Measurements from ENCODE around the gene ATP7B.

ATP7B gene

DNA sequence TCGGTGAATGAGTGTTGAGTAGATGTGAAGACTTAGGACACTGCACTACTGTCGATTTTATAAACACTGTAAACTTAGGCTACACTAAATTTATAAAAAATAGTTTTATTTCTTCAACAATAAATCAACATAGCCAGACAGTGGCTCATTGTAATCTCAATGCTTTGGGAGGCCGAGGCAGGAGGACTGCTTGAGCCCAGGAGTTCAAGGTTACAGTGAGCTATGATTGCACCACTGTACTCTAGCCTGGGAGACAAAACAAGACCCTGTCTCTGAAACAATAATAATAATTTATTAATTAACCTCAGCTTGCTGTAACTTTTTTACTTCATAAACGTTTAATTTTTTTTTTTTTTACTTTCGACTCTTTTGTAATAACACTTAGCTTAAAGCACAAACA is 34.4 kb downstream of the ATP7B start:
- no peak for DNase-seq

DNA sequence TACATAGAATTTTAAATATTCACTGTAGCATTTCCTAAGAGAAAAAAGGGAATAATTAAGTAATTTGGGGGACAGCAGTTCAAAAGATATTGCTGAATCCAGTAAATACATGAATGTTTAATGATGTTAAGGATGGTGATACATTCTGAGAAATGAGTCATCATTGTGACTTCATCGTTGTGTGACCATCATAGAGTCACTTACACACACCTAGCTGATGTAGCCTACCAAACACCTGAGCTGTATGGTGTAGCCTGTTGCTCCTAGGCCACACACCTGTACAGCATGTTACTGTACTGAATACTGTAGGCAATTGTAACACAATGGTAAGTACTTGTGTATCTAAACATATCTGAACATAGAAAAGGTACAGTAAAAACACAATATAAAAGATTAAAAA is 34.8 kb downstream of the ATP7B start:
- DNase-seq, result no peak

DNA sequence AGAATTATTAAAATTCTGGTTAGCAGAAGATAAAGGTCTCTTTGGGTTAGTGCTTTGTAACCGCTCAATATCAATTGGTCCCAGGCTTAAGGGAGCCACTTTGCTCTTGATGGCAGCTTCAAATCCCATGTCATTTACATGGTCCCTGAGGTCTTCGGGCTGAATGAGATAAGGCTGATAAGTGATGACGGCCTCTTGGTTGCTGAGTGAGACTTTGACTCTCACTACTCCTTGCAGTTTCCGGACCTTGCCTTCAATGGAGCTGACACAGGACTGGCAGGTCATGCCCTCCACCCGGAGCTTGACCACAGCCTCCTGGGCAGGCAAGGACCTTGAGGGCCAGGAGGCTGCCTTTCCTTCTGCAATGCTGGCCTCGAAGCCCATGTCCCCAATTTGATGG is 36.8 kb downstream of the ATP7B start:
- no peak for DNase-seq

- DNase-seq, result peak; percentile 2
Measured at GRCh38 chr13:51971520-51972426, 39.5 kb downstream of the ATP7B start.

DNA sequence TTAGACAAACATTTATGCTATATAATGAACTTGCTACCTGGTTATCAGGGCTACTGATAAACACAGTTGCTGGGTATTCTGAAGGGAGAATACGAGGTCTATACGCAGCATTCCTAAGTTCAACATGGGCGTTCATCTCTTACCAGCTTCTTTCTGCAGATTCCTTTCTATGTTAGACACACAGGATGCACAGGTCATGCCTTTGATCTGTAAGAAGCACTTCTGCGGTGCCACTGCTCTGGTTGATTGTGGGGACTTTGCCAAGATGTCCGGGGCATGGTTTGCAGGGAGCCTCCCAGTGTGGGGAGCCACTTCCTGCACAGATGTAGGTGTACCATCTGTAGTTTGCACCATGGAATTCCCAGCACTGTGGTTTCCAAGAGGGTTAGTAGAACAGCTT is 40.9 kb downstream of the ATP7B start:
- no peak for DNase-seq

DNA sequence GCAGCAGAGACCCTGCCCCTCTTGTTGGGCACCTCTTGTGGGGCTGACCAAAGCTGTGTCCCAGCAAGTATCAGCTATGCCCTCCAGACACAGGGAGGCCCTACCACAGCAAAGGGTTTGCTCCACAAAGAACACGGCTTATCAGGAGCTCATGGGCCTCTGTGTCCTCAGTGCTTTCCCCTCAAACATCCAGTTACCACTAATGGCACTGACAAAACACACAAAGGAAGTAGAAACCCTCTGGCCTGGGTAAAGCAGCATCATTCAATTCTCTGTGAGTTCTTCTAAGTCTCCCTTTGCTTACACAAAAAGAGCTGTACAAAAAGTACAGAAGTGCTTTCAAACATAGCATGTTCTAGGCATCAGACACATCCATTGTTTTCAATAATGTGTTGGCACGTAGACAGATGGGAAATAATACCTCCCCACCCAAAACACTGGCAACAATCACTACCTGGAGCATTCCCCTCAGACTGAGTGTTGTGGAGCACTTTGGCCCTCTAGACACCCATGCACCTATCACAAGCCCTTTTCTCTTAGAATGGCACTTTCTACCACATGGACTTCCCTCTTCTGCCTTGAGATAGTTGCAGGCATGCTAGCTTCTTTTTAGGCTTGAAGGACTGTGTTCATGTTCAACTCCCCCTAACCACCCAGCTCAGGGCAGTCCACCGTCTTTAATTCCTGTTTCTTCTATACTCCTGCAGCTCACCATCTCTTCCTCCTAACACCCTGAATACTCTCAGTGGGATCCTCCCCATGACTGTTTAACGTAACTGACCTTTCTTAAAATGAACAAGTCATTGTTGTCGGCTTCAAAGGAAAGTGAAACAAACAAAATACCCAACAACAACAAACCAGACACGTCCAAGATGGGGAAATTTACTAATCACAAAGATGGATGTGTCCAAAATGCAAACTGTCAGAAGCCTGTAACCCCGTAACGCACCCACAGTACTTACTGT is 43.5 kb downstream of the ATP7B start:
- DNase-seq, result no peak

- no peak for DNase-seq
Measured at GRCh38 chr13:51966186-51966585, 45.1 kb downstream of the ATP7B start.

GRCh38 chr13:51961493-51962403 is 49.5 kb downstream of the ATP7B start:
- no peak for DNase-seq

DNA sequence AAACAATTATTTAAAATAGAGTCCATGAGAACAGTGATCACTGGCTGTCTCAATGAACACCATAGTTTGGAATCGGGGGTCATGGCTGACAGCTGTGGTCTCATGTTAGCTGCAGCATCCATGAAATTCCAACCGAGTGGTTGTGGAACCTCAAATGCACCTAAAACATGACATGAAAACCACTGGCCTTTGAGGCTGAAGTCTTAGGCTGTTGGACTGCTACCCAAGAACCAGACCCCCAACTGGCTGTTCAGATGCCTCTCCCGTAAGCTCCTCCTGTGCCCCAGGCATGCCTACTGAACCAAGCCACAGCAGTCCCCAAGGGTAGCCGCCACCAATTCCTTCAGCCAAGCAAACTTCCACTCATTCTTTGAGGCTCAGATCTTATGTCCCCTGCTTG is 50.5 kb downstream of the ATP7B start:
- DNase-seq, result no peak

DNA sequence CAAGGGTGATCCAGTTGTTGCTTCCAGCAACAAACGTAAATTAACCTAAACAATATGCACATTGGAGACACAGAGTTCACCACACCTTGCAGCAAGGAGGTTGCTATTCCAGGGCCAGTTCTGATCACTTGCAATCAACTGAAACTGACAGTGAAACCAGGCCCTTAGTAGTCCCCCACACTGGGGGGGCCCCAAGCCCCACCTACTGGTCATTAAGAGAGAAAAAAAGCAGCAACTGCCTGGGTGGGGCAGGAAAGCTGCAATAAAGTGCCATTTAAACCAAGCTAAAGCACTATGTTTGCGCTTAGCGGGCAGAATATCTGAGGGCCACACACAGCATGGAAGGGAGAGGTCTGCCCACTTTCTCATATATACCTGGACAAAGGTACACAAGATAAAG is 51.5 kb downstream of the ATP7B start:
- no peak for DNase-seq

DNA sequence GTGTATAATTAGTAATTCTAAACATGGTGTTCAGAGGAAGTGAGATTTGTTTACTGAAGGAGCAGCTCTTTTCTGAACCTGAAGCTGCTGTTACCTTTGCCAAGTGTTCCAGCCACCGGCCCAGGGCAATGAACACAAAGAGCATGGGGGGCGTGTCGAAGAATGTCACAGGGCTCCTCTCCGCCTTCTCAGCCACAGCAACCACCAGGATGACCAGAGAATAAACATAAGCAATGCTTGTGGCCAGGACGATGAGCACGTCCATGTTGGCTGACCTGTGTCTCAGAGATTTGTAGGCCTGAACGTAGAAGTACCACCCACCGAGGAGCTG is 53.1 kb downstream of the ATP7B start:
- DNase-seq, result no peak

DNA sequence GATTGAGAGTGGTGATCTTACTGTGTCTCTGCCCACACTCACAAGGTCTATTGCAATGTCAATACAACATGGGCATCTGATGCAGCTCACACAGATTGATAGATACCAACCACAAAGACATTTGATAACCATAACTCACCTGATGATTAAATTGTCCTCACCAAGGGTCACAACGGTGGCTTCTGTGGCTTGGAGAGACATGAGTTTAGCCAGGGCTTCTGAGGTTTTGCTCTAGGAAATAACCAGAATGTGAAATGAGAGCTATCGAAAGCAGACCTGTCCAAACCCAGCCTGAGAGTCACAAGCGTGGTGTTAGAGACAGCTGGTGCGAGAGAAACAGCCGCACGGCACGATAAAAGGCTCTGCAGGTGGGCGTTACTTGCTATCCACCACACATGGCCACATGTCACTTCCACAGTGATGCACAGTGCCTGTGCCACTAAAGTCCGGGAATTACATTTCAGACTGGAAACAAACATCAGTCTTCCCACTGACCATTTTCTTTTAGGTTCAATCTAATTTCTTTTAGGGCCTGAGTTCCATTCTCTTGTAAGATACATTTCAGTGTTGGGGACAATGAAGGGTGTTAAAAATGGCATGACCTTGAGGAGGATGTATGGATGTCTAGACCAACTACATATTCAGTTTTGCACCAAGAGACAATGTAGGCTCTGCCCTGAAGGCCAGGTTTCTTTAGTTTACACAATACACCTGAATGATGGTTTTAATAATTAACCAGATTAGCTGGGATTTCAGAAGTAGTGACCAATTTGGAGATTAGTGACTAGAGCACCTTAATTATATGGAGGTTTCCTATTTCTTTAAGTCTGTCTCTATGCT is 53.7 kb downstream of the ATP7B start:
- DNase-seq, result no peak

DNA sequence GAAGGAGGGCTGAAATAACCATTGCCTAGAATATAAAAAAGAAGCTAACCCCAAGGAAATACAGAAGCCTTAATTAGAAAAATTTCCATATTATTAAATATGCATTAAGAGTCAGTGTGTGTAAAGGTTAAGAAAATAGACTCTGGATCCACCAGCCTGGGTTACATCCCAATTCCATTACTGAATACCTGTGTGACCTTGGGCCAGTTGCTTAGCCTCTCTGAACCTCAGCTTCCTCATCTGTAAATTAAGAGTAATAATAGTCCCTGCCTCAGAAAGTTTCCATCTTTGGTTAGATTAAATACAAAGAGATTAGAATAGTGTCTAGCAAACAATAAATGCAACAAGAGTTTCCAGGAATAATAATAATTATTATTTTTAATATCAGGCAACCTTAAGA is 54.5 kb downstream of the ATP7B start:
- no peak for DNase-seq

- DNase-seq, result no peak
Measured at GRCh38 chr13:51955816-51956603, 55.2 kb downstream of the ATP7B start.

GRCh38 chr13:51955281-51955771 is 55.9 kb downstream of the ATP7B start:
- DNase-seq, result peak; percentile 56

DNA sequence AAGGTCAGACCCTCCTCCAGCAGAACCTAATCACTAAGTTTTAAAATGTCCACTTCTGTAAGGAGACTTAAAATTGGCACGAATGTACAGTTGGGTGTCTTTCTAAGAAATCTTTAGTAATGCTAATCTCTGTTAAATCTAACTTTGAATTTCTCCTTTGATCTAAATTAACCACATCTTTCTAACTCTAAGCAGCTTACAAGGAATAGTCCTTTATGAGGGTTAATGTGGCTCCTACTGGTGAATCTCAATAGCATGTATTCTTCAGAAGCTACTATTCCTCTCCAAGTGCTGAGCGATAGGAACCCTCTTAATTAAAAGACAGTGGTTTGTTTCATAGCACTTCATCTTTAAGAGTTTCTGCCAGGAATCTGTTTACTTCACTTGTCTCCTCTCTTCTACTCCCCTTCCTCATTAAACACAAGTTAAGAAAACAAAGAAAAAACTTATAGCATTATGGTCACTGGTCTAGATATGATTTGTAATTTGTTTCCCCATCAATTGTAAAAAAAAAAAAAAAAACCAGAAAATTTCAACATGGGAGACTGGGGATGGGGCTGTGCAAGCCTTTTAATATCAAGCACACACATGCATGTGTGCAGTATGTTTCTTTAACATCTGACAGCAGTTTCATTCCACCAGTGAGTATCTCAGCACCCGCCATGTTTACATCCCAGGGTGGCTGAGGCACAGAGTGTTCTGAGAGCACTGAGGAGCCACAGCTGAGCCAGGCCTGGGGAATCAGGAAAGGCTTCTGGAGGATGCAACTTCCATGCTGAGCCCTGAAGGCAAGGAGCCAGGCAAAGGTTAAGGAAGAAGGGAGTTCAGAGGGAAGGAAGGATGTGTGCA is 57.7 kb downstream of the ATP7B start:
- no peak for DNase-seq

GRCh38 chr13:51950722-51951121 is 60.5 kb downstream of the ATP7B start:
- DNase-seq, result no peak

DNA sequence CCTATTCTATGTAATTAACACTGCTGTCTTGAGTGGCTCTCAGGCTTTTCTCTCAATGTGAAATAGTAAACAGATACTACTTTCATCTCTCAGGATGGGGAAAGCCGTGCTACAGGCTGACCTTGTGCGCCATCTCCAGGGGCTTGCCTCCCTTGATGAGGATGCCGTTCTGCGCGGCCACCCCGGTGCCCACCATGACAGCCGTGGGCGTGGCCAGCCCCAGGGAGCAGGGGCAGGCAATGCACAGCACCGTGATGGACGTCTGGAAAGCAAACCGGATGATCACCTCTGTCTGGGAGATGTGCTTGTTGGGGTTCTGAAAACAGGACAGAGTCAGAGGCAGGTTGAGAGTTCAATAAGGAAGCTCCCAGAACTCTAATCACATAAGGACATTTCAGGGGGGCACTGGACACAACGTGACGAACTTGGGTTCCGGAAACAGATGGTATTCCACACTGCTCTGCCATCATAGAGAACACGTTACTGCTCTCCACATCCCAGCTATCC is 65.0 kb downstream of the ATP7B start:
- no peak for DNase-seq

DNA sequence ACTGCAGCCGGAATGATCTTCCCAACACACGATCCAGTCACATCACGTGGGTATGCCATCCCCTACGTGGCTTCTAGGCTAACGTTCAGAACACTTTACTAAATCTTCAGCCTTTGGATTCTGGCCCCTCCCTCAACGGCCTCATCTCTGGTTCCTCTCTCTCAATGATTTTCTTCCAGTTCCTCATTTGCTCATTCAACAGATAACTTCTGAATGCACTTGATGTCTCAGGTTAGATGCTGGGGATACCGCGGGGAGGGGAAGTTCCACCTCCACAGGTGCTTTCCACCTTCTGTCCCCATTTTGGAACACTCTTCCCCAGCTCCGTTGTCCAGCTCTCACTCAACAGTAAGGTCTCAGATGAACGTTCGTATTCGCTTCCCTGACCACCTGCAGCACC is 66.1 kb downstream of the ATP7B start:
- DNase-seq, result no peak

DNA sequence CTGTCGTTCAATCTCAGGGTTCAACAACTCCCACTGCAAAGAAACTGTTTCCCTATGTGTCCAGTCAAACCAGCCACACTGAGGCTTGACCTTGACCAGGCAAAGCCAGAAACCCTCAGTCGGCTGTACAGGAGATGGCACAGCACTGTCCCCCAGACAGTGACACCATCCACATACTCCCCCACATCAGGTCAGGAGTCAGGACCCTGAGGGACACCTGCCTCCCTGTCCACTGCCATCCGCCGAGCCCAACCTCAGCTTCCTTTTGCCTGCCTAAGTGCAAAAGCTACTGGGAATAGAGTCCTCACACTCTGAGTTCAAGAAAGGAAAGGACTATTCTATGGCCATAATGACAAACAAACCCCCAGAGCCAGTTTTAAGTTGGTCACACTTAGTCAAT is 66.8 kb downstream of the ATP7B start:
- no peak for DNase-seq
